Measurements from ENCODE around the gene KCNH8. TPM values are rescaled to one million over a fixed set of nuclear protein-coding genes. Genes with fewer than 3 reads are reported as not detected.

KCNH8 gene
- total RNA-seq, 1 donor from 2014 or later: 0.89 TPM

GRCh38 chr3:19250959-19251610 lies 102.8 kb downstream of the KCNH8 start:
- DNase-seq (ENCODE audit: low spot score): peak; percentile 13

DNA sequence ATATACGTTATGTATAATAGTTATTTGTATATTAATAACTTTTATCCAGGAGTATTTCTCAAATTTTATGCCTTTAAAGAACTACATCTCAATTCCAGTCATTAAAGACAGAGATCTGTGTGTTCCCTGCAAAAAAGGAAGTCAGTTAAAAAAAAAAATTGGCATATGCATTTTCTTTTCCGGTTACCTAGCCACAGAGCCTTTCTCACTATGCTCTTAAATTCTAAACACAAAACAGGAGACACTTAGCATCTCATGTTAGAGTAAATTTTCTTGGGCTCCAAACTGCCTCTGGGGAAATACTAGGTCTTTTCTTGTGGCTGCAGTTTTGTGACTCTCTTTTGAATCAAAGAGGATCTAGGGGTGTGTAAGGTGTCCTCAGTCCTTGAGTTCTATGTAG lies 105.9 kb downstream of the KCNH8 start:
- no peak for DNase-seq (ENCODE audit: low spot score)

GRCh38 chr3:19254784-19255338 lies 106.6 kb downstream of the KCNH8 start:
- no peak for DNase-seq (ENCODE audit: low spot score)

DNA sequence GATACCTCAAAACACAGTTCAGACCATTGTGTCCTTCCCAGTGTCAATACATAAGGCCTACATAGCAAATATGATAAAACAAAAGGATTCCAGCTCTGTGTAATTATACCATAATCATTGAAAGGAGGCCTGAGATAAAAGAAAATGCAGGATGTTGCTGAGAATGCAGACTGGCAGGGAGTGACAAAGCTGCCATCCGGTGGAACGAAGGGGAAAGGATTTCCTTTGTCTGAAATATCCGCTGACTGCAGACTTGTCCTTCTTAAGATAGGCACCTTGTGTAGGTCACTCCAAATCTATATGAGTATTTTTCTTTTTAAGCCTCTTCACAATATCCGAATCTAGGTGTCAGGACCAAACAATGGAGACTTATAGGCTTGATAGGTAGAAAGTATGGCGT lies 108.0 kb downstream of the KCNH8 start:
- DNase-seq (ENCODE audit: low spot score): no peak

GRCh38 chr3:19263606-19264005 lies 115.3 kb downstream of the KCNH8 start:
- no peak for DNase-seq (ENCODE audit: low spot score)

DNA sequence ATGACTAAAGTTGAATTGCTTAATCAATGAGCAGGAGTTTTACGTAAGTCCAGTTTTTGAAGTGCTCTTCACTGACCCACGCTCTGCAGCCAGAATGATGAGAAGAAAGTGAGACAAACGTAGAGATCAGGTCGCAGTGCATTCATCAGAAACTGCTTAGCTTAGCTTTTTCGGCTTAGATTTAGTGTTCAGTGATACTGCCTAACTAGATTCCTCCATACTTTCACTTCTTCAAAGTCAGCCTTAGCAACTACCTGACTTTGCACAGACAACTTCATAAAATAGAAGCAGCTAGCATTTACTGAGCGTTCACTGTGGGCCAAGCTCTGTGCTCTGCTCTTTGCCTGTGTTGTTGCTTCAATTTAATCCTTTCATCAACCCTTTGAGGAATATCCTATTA lies 116.1 kb downstream of the KCNH8 start:
- no peak for DNase-seq (ENCODE audit: low spot score)

DNA sequence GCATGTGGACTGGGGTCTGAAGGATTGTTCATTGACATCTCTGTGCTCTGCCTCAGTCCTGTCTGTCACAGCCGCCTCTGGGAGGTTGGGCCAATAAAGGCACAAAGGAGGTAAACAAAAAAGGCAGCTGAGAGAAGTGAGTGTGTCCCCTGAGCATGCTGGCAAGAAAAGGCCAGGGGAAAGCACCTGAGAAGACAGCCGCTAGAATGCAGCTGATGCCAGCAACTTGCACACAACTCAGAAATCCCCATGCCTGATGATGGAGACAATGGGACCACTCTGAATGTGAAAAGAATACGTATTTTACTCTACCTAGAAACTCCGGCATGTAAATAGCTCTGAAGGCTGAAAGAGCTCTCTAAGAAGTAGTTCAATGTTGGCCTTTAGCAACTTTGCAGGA lies 118.7 kb downstream of the KCNH8 start:
- DNase-seq (ENCODE audit: low spot score): no peak

DNA sequence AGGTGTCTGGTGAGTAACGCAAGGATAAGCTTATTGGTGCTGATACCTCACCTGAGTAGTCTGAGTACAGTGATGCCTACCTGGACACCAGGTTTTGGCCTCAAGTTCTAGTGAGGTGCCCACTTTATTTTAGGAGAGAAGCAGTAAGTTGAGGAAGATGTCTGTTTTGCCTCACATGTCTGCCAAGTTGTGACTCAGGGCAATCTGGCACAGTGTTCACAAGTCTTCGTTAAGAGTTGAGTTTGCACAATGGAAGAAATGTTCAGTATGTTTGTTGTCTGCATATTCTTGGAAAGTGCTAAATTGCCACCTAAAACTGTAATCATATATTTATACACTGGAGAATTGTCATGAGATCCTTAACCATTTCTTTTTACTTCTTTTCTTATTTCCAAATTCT lies 122.2 kb downstream of the KCNH8 start:
- no peak for DNase-seq (ENCODE audit: low spot score)

DNA sequence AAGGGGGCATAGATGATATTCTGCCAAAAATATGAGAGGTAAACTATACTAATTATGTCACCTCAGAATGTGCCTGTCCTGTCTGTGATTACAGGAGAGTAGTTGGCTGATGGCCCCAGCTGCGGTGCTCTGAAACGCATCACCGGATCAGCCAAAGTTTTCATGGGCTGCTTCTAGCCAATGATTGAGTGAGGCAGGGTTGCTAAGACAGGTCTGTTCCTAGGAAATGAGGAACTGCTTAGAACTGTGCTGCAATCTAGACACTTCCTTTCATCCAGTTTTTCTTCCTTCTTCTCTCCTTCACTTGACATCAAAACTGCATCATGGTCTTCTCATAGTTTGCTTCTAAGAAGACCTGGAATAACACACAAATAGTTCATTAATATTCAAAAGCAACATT lies 124.0 kb downstream of the KCNH8 start:
- no peak for DNase-seq (ENCODE audit: low spot score)

GRCh38 chr3:19273091-19273490 lies 124.8 kb downstream of the KCNH8 start:
- DNase-seq (ENCODE audit: low spot score): no peak

DNA sequence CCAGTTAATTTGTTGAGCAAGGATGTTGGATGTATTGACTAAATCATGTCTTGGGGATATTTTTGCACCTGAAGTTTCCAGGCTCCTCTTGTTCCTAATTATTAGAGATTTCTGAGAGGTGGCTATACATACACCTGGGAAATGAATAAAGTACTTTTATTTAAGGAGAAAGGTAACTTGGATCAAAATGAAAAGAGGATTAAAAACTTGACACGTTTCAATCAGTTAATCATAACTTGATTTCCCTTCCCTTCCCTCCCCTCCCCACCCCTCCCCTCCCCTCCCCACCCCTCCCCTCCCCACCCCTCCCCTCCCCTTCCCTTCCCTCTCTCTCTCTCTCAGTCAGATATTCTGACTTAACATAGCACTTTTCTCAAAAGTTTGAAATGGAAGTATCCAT lies 126.3 kb downstream of the KCNH8 start:
- DNase-seq (ENCODE audit: low spot score): no peak

DNA sequence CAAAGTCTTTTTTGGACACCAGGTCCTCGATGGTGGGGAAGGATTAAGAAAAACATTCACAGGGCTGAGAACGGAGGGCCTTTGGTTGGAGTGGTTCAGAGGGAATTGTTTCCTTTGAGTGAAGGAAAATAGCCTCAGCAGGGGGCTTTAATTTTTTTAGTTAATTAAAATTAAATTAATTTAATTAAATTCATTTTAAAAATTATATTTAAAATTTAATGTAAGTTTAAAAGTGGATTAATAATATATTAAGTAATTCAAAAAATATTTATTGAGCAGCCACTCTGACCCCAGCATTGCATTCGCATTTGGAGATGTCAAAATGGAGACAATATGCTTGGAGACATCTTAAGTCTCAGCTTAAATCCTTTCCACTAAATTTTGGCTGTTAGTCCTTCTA lies 136.7 kb downstream of the KCNH8 start:
- DNase-seq (ENCODE audit: low spot score): no peak

GRCh38 chr3:19293295-19293694 lies 145.0 kb downstream of the KCNH8 start:
- DNase-seq (ENCODE audit: low spot score): no peak

GRCh38 chr3:19295208-19295607 lies 146.9 kb downstream of the KCNH8 start:
- DNase-seq (ENCODE audit: low spot score): no peak

- DNase-seq (ENCODE audit: low spot score): no peak
These were observed 183.6 kb downstream of the KCNH8 start for GRCh38 chr3:19331931-19332330.

- DNase-seq (ENCODE audit: low spot score): no peak
These were observed 185.8 kb downstream of the KCNH8 start for GRCh38 chr3:19334120-19334519.

- DNase-seq (ENCODE audit: low spot score): no peak
These were observed 190.5 kb downstream of the KCNH8 start for GRCh38 chr3:19338769-19339168.

DNA sequence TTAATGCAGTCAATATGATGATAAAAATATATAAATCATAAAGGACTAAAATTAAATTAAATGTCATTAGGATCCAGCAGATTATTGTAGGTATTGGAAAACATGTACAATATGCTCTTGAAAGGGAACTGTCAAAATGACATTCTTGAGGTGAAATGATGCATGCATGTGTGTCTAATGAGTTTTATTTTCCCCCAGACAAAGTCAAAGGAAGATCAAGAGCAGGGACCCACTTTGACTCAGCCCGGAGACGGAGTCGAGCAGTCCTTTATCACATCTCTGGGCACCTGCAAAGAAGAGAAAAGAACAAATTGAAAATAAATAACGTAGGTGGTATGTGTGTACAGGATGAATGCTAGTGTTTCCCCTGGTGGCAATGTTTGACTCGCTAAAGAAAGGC lies 194.1 kb downstream of the KCNH8 start:
- no peak for DNase-seq (ENCODE audit: low spot score)

- no peak for DNase-seq (ENCODE audit: low spot score)
These were observed 198.4 kb downstream of the KCNH8 start for GRCh38 chr3:19346759-19347158.

DNA sequence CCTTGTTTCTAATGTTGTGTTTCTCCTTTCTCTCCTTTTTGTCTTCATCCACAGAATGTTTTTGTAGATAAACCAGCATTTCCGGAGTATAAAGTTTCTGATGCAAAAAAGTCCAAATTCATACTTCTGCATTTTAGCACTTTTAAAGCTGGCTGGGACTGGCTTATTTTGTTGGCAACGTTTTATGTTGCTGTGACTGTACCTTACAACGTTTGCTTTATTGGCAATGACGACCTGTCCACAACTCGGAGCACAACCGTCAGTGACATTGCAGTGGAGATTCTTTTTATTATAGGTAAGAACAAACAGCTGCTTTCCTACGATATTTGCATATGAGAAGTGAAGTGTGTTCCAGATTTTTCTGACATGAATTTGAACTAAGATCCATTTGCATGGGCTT lies 199.4 kb downstream of the KCNH8 start:
- DNase-seq (ENCODE audit: low spot score): no peak

- no peak for DNase-seq (ENCODE audit: low spot score)
These were observed 200.2 kb downstream of the KCNH8 start for GRCh38 chr3:19348500-19348899.

DNA sequence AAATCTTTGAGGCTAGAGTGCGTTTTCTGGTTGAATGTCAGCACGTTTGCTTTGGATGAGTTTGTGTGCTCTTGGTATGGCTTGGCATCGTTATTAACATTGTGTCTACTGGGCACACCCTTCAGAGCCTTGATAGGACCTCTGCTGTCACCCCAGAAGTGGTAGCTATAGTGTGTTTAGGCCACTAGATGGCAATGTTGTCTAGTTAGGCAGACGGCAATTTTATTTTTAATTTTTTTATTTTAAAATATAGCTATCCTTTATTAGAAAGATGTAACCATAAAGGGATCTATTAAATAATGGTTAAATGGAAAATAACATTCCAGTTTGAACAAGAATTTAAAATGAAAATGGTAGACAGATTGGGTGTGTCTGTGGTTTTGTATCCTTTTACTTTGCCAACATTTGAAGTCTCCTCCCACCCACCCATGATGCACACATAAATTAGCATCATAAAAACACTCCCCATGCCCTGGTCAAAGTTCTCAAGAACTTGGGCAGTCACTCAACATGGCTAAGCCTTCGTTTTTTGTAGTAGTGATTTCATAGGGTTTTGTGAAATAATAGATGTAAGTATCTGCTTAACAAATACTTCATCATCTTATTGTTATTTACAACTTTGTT lies 200.7 kb downstream of the KCNH8 start:
- no peak for DNase-seq (ENCODE audit: low spot score)

DNA sequence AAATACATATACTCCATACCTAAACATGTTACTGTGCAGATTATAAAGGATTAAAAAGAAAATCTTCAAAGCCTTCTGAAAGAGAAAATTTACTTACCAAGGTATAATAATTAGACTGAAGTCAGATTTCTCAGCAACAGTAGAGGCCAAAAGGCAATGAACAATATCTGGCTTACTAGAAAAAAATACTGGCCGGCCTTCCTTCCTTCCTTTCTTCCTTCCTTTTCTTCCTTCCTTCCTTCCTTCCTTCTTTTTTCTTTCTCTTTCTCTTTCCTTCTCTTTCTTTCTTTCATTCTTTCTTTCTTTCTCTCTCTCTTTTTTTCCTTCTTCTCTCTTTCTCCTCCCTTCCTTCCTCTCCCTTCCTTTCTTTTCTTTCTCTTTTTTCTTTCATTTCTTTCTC lies 209.6 kb downstream of the KCNH8 start:
- DNase-seq (ENCODE audit: low spot score): no peak

GRCh38 chr3:19363071-19363470 lies 214.8 kb downstream of the KCNH8 start:
- DNase-seq (ENCODE audit: low spot score): no peak

All from mucosa of gallbladder (tissue), 1 donor.